H1 (cell line): Measurements from ENCODE around the gene KLHL15. TPM values are rescaled to one million over a fixed set of nuclear protein-coding genes. Genes with fewer than 3 reads are reported as not detected.

ENCODE experiments used
- CTCF ChIA-PET: fragments of 300-600 bp; sonication (Branson Sonifier 250); formaldehyde crosslinking; loops from one replicate; lab custom pipeline; 2021; ENCODE audit not compliant: partially characterized antibody; lab: Charles Lee
- POLR2A ChIA-PET: fragments of 300-600 bp; sonication (Branson Sonifier 250); formaldehyde crosslinking; loops from one replicate; lab custom pipeline; 2021; ENCODE audit warnings: inconsistent platforms; ENCODE audit not compliant: partially characterized antibody; lab: Charles Lee
- DNase-seq, 2 experiments: peaks; one replicate each; pipeline versions ENCODE4 v3.0.0 to v3.0.0-alpha.2; 2010 to 2022; ENCODE audit warnings: low spot score in 2 of 2, low read depth in 1 of 2, mixed read lengths in 1 of 2
- FAIRE-seq: peaks from 2 replicates; lab custom pipeline; 2011; peaks lifted over from hg19 to GRCh38; lab: Jason Lieb, UNC
- H2AFZ ChIP-seq: 2 replicates; pipeline ENCODE4 v1.8.1; 2012; ENCODE audit warnings: low read length, inconsistent platforms
- H2AK5ac ChIP-seq: 2 replicates; pipeline ENCODE4 v1.6.1; 2013; ENCODE audit warnings: low read depth, low read length
- H2BK120ac ChIP-seq: replicated peaks from 2 replicates; pipeline ENCODE3; 2013; ENCODE audit warnings: low read depth, low read length, inconsistent platforms
- H2BK12ac ChIP-seq: 2 replicates; pipeline ENCODE4 v1.6.1; 2013; ENCODE audit warnings: low read depth, low read length
- H2BK15ac ChIP-seq: 2 replicates; pipeline ENCODE4 v1.6.1; 2013; ENCODE audit warnings: low read length
- H2BK20ac ChIP-seq: 2 replicates; pipeline ENCODE4 v1.6.1; 2013; ENCODE audit warnings: low read length
- H2BK5ac ChIP-seq: 2 replicates; pipeline ENCODE4 v1.6.1; 2013; ENCODE audit warnings: low read depth, low read length
- H3K14ac ChIP-seq: 2 replicates; pipeline ENCODE4 v1.6.1; 2013; ENCODE audit warnings: inconsistent platforms; ENCODE audit not compliant: insufficient read length
- H3K18ac ChIP-seq: 2 replicates; pipeline ENCODE4 v1.6.1; 2013; ENCODE audit warnings: low read length; ENCODE audit errors: extremely low read depth
- H3K23ac ChIP-seq: 2 replicates; pipeline ENCODE4 v1.6.1; 2013; ENCODE audit warnings: inconsistent platforms; ENCODE audit not compliant: insufficient read length
- H3K23me2 ChIP-seq: 2 replicates; pipeline ENCODE4 v1.6.1; 2013; ENCODE audit warnings: low read depth, low read length
- H3K27ac ChIP-seq: 2 replicates; pipeline ENCODE4 v1.6.1; 2011; ENCODE audit warnings: low read depth, low read length, inconsistent platforms
- H3K27me3 ChIP-seq, 4 experiments: replicated peaks in 1 of 4; 1 replicate in 1 of 4; 2 replicates in 3 of 4; pipeline versions ENCODE4 v1.6.1 to v1.8.1; 2011 to 2013; ENCODE audit warnings: low read length in 3 of 4, mild to moderate bottlenecking in 3 of 4, inconsistent platforms in 2 of 4, mixed read lengths in 2 of 4, moderate library complexity in 1 of 4; ENCODE audit not compliant: control insufficient read depth in 3 of 4, insufficient read depth in 3 of 4; ENCODE audit errors: extremely low read depth in 1 of 4
- H3K36me3 ChIP-seq, 4 experiments: 2 replicates each; pipeline versions ENCODE4 v1.6.1 to v1.8.1; 2011 to 2013; ENCODE audit warnings: mild to moderate bottlenecking in 4 of 4, low read length in 3 of 4, moderate library complexity in 2 of 4, control low read depth in 1 of 4, inconsistent platforms in 1 of 4; ENCODE audit not compliant: insufficient read depth in 4 of 4, control insufficient read depth in 2 of 4
- H3K4ac ChIP-seq: replicated peaks from 2 replicates; pipeline ENCODE3; 2013; ENCODE audit warnings: low read length, low read depth, mixed read lengths, inconsistent platforms; ENCODE audit not compliant: insufficient read length
- H3K4me1 ChIP-seq, 4 experiments: replicated peaks in 1 of 4; 1 replicate in 1 of 4; 2 replicates in 3 of 4; pipeline versions ENCODE4 v1.6.1 to v1.8.1; 2011 to 2013; ENCODE audit warnings: low read length in 3 of 4, inconsistent platforms in 2 of 4, mixed read lengths in 1 of 4; ENCODE audit not compliant: insufficient read depth in 4 of 4, control insufficient read depth in 3 of 4
- H3K4me2 ChIP-seq, 2 experiments: 2 replicates each; pipeline versions ENCODE4 v1.6.1 to v1.8.1; 2011 to 2013; ENCODE audit warnings: low read depth in 2 of 2, low read length in 2 of 2, control low read depth in 1 of 2, inconsistent platforms in 1 of 2, mild to moderate bottlenecking in 1 of 2; ENCODE audit not compliant: insufficient read depth in 1 of 2
- H3K4me3 ChIP-seq, 4 experiments: fragments of 200-600, 300-600 bp in 1 of 4; sonication (generic), shearing (Covaris generic), sonication (Bioruptor Twin) in 1 of 4; 2 replicates each; pipeline versions ENCODE4 v1.5.1 to v1.8.1; 2011 to 2016; ENCODE audit warnings: low read length in 4 of 4, low read depth in 3 of 4, control low read depth in 2 of 4, inconsistent platforms in 2 of 4, mild to moderate bottlenecking in 2 of 4, mixed read lengths in 1 of 4, moderate library complexity in 1 of 4; ENCODE audit not compliant: insufficient read depth in 2 of 4; ENCODE audit errors: extremely low read depth in 1 of 4
- H3K56ac ChIP-seq: replicated peaks from 2 replicates; pipeline ENCODE3; 2013; ENCODE audit warnings: low read depth, mild to moderate bottlenecking, mixed read lengths, low read length, inconsistent platforms; ENCODE audit not compliant: insufficient read length
- H3K79me1 ChIP-seq: 2 replicates; pipeline ENCODE4 v1.6.1; 2013; ENCODE audit warnings: low read depth, low read length, control low read depth
- H3K79me2 ChIP-seq, 2 experiments: 2 replicates each; pipeline versions ENCODE4 v1.6.1 to v1.8.1; 2012 to 2013; ENCODE audit warnings: low read length in 2 of 2, mild to moderate bottlenecking in 2 of 2, inconsistent platforms in 1 of 2; ENCODE audit not compliant: insufficient read depth in 2 of 2, control insufficient read depth in 1 of 2
- H3K9ac ChIP-seq, 4 experiments: replicated peaks in 1 of 4; 1 replicate in 1 of 4; 2 replicates in 3 of 4; pipeline versions ENCODE4 v1.6.1 to v1.8.1; 2011 to 2013; ENCODE audit warnings: low read depth in 3 of 4, low read length in 3 of 4, control low read depth in 2 of 4, mild to moderate bottlenecking in 2 of 4, moderate library complexity in 2 of 4, inconsistent platforms in 1 of 4; ENCODE audit errors: extremely low read depth in 1 of 4
- H3K9me3 ChIP-seq, 2 experiments: 2 replicates each; pipeline versions ENCODE4 v1.6.1 to v1.8.1; 2012 to 2013; ENCODE audit warnings: mild to moderate bottlenecking in 2 of 2, moderate library complexity in 2 of 2, control low read depth in 1 of 2, inconsistent platforms in 1 of 2, low read depth in 1 of 2, low read length in 1 of 2, mixed read lengths in 1 of 2; ENCODE audit not compliant: insufficient read depth in 2 of 2
- H4K20me1 ChIP-seq, 2 experiments: replicated peaks in 1 of 2; 2 replicates each; pipeline versions ENCODE3 to v1.8.1; 2011 to 2013; ENCODE audit warnings: inconsistent platforms in 2 of 2, low read length in 2 of 2, mild to moderate bottlenecking in 1 of 2; ENCODE audit not compliant: insufficient read depth in 2 of 2, control insufficient read depth in 1 of 2
- H4K5ac ChIP-seq: 2 replicates; pipeline ENCODE4 v1.6.1; 2013; ENCODE audit warnings: low read length, low read depth, mixed read lengths, inconsistent platforms; ENCODE audit not compliant: insufficient read length
- H4K8ac ChIP-seq: 2 replicates; pipeline ENCODE4 v1.8.0; 2013; ENCODE audit warnings: mild to moderate bottlenecking, moderate library complexity, low read length, inconsistent platforms; ENCODE audit not compliant: insufficient read depth; ENCODE audit errors: extremely low read depth
- H4K91ac ChIP-seq: replicated peaks from 2 replicates; pipeline ENCODE3; 2013; ENCODE audit warnings: low read length, mixed read lengths, inconsistent platforms; ENCODE audit not compliant: insufficient read length
- BACH1 ChIP-seq: IDR thresholded peaks from 2 replicates; pipeline ENCODE4 v1.6.1; 2012; ENCODE audit warnings: low read length, improper control_type of control experiment
- CEBPB ChIP-seq: IDR thresholded peaks from 2 replicates; pipeline ENCODE4 v1.6.1; 2012; ENCODE audit warnings: low read depth, low read length
- CTBP2 ChIP-seq: IDR thresholded peaks from 2 replicates; pipeline ENCODE4 v1.7.0; 2011; ENCODE audit warnings: borderline replicate concordance, mild to moderate bottlenecking, moderate library complexity, mixed read lengths, low read length; ENCODE audit not compliant: insufficient read depth, insufficient read length
- POLR2A ChIP-seq, 2 experiments: IDR thresholded peaks; 1 replicate in 1 of 2; 2 replicates in 1 of 2; pipeline ENCODE4 v1.6.1; 2011; ENCODE audit warnings: low read depth in 2 of 2, low read length in 2 of 2, mild to moderate bottlenecking in 2 of 2; ENCODE audit errors: control extremely low read depth in 1 of 2
- RAD21 ChIP-seq, 2 experiments: IDR thresholded peaks in 1 of 2; conservative IDR thresholded peaks in 1 of 2; 2 replicates each; pipeline ENCODE4 v1.6.1; 2011; ENCODE audit warnings: low read depth in 2 of 2, low read length in 2 of 2, improper control_type of control experiment in 1 of 2, inconsistent platforms in 1 of 2, mild to moderate bottlenecking in 1 of 2, moderate library complexity in 1 of 2
- RFX5 ChIP-seq: IDR thresholded peaks from 2 replicates; pipeline ENCODE4 v1.6.1; 2011; ENCODE audit warnings: low read depth, low read length, improper control_type of control experiment, borderline replicate concordance
- SIRT6 ChIP-seq: IDR thresholded peaks from one replicate; pipeline ENCODE4 v1.7.1; 2012; ENCODE audit warnings: low read length, inconsistent platforms
- SUZ12 ChIP-seq: fragments of 200-600 bp; sonication (generic); IDR thresholded peaks from 2 replicates; pipeline ENCODE4 v1.6.1; 2012; ENCODE audit warnings: mild to moderate bottlenecking, inconsistent platforms, low read length, moderate library complexity, mixed read lengths
- WGBS, 2 experiments: shearing (Covaris generic) in 1 of 2; methylation state at CpG; one replicate each; pipeline versions ENCODE4 v1.1.6 to v1.1.7; 2013 to 2015; ENCODE audit warnings: low lambda C conversion rate in 2 of 2, mixed read lengths in 2 of 2, inconsistent platforms in 1 of 2, low coverage in 1 of 2, missing lambda C conversion rate in 1 of 2; ENCODE audit not compliant: insufficient replicate concordance in 2 of 2, insufficient coverage in 1 of 2, insufficient read length in 1 of 2; ENCODE audit errors: extremely low coverage in 1 of 2, missing lambda C conversion rate in 1 of 2; 5-methylcytosine and 5-hydroxymethylcytosine counted together
- polyA plus RNA-seq, 7 experiments: library from polyadenylated mRNA; depleted of rRNA in 3 of 7; stranded (reverse) in 5 of 7; unstranded in 2 of 7; fragments of >200 nt in 5 of 7; fragments of 200-250 nt in 2 of 7; gene quantifications; 1 replicate in 5 of 7; 2 replicates in 1 of 7; 4 replicates in 1 of 7; pipeline versions ENCODE4 v1.2.1 to v1.2.3, GENCODE V29; 2011 to 2013; ENCODE audit warnings: missing spikeins in 2 of 7, mixed read lengths in 2 of 7
- total RNA-seq: library from RNA; stranded (reverse); fragmentation: NEBNext Ultra II Directional; extraction: Animal tissue kit (Norgen Biotek cat#: 25700); gene quantifications from 2 replicates; pipeline ENCODE4 v1.2.1, GENCODE V29; 2021
- TF ChIP-seq, protein P1 (sequence below): IDR thresholded peaks from 2 replicates; pipeline ENCODE4 v1.6.1; 2011; ENCODE audit warnings: low read length, improper control_type of control experiment

Gene KLHL15
- total and polyA plus RNA-seq, 2 of the 8 experiments (the other 6 are each of a cell fraction or from before 2014, with no cell fraction given) = 3.7 to 8.9 TPM

DNA sequence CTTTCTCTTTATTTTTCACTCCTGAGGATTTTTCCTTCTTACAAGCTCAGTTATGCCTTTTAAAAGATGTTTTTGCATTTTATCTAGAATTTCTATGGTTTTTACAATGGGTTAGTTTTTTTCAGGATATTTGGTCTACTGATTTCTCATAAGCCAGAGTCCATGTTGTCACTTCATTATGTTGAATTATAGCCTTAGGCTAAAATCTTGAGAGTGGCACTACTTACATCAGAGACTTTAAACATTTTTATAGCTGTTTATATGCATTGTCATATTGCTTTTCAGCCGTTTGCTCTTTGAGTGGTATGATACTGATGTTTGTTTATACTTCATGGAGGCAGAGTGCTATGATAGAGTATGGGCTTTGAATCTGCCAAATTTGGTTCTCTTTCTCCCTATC, 82.8 kb downstream of the KLHL15 start:
- Histone ChIP-seq H4K5ac (no peak overlapping the region), H3K23ac (no peak overlapping the region), H2BK20ac (no peak overlapping the region), H3K9ac (no peak overlapping the region), H2BK12ac (no peak overlapping the region), H4K91ac (no peak overlapping the region), H3K18ac (no peak overlapping the region), H3K4me3 (no peak overlapping the region), H3K4me2 (no peak overlapping the region), H3K23me2 (no peaks in the 10 kb centered on the region), H2AK5ac (no peak overlapping the region), H3K27me3 (no peaks in the 10 kb centered on the region), H3K56ac (no peak overlapping the region), H3K79me2 (no peaks in the 10 kb centered on the region), H3K4ac (no peak overlapping the region), H3K27ac (no peak overlapping the region), H3K79me1 (no peaks in the 10 kb centered on the region), H2BK5ac (no peak overlapping the region), H3K14ac (no peak overlapping the region), H4K8ac (no peak overlapping the region), H2AFZ (no peak overlapping the region), H2BK15ac (no peak overlapping the region), H3K9me3 (no peaks in the 10 kb centered on the region), H4K20me1 (no peaks in the 10 kb centered on the region), H3K36me3 (no peaks in the 10 kb centered on the region), H2BK120ac (no peak overlapping the region), H3K4me1 (no peaks in the 10 kb centered on the region)
- DNase-seq (no peak), FAIRE-seq (no peak)
- POLR2A ChIA-PET = no interaction called here
- CTCF ChIA-PET = interaction anchor here (1.6 kb wide), 1 partner anchor 109 kb away, joined by 5 read pairs; no protein-coding TSS in a partner anchor
- TF ChIP-seq SIRT6 = no peak
- TF ChIP-seq RAD21 (IDR thresholded peaks at IDR 0.05 in 1 of 2, conservative IDR thresholded peaks at IDR 0.05 in 1 of 2; ENCODE audit: low read depth in 2 of 2, low read length in 2 of 2) = no peak
- no peak for TF ChIP-seq CEBPB
- TF ChIP-seq BACH1 = no peak
- TF ChIP-seq, protein P1, sequence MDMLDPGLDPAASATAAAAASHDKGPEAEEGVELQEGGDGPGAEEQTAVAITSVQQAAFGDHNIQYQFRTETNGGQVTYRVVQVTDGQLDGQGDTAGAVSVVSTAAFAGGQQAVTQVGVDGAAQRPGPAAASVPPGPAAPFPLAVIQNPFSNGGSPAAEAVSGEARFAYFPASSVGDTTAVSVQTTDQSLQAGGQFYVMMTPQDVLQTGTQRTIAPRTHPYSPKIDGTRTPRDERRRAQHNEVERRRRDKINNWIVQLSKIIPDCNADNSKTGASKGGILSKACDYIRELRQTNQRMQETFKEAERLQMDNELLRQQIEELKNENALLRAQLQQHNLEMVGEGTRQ = no peak
- no peak for TF ChIP-seq SUZ12
- TF ChIP-seq POLR2A (IDR thresholded peaks at IDR 0.05; ENCODE audit: control extremely low read depth in 1 of 2, low read depth in 2 of 2, low read length in 2 of 2) = no peak
- no peak for TF ChIP-seq RFX5
- TF ChIP-seq CTBP2 = no peak
- WGBS, 2 experiments = 82% methylated on average over 1 of the region's 1 CpG; no CpG with 5 or more reads in 1 of the 2 experiments
